GM18526 (cell line): ENCODE data around the gene GLIS1.

Experiments
- POLR2A ChIP-seq: IDR thresholded peaks from 3 replicates; pipeline ENCODE4 v1.6.1; 2011; ENCODE audit not compliant: insufficient read length; ENCODE audit errors: extremely low read depth

Gene GLIS1

DNA sequence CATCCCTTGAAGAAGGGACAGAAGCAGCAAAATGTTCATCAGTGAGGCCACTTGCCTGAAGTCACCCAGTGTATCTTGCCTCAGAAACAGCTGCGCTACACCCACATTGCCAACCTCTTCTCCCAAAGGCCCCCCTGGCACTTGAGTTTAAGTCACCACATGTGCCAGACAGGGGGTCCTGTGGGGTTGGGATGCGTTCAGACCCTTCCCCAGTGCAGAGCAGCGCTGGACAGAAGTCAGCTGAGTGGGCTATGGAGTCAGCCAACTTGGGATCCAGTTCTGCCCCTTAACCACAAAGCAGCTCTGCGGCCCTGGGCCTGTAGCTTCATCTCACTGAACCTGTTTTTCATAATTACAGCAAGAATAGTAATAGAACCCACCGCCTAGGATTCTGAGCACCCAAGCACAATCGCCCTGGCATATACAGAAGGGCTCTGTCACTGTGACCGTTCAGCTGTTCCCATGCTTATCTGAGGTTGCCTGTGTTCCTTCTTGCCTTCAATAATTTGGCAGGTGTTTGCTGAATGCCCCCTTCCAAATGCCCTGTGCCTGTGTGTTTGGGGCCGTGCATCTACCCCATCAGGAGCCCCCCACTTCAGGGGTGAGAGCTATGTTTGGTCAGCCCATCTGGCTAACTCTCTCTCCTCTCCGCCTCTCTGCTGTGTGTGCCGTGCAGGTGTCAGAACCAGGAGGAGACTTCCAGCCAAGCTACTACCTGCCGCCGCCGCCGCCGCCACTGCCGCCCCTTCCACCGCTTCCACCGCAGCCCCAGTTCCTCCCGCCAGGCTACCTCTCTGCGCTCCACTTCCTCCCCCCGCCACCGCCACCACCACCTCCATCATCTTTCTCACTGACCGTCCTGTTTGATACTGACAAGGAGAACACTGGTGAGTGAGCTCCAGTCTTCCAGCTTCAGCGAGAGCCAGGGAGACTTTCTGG lies 274.7 kb downstream of the GLIS1 start:
- TF ChIP-seq POLR2A, result no peak

GRCh38 chr1:53462769-53463501 lies 276.0 kb downstream of the GLIS1 start:
- no peak for TF ChIP-seq POLR2A

- no peak for TF ChIP-seq POLR2A
Measured at GRCh38 chr1:53462193-53462592, 276.8 kb downstream of the GLIS1 start.

DNA sequence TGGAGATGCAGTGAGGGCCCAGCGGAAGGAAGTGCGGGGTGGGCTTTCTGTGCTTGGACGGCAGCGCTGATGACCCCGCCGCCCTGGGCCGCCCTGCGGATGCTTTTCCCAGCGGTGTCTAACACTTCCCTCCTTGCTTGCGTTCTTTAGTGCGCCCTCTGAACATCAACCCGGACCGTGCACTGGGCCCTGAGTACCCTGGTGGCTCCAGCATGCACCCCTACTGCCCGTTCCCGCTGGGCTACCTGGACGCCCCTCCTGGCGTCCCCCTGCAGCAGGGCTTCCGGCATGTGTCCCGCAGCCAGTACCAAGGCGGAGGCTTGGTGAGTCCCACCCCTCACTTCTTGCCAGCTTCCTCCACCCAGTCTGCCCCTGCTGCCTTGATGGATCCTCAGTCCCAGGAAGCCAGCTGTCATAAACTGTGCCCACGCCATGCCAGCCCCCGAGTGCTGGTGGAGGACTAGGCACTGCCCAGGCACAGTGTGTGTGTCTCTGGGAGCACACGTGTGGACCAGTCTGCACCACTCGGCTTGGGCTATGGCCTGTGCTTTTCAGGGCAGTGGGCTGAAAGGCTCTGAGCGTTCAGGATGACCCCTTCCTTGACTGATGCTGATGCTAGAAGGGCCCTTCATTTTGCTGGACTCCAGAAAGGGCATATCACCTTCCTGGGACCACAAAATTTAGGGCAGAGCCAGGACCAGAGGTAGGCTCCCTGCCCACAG lies 277.5 kb downstream of the GLIS1 start:
- no peak for TF ChIP-seq POLR2A

DNA sequence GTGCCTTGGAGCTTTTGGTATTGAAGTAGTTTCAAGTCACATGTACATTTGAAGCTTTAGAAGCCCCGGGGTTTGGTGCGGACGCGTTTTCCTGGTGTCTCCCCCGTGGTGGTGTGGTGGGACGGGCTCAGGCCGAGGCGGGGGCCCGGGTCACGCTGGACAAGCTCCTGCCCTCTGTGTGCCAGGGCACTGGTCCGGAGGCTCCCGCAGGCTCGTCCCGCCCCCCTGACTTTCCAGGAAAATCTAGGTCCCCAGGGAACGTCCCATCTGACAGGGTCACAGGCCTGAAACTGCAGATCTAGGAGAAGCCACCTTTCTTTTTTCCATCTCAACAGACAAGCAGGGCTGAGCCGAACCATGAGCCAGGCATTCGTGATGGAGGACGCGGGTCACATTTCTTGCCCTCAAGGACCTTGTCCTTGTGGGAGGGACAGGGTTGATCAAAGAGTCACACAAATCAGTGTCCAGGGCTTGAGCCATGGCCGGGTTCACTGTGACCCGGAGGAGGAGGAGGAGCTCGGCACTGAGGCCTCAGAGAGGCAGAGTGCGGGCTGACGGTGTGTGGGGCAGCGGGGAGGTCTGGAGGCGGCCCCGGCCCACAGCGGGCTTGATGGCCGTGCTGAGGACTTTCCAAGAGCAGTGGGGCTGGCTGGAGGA lies 278.2 kb downstream of the GLIS1 start:
- no peak for TF ChIP-seq POLR2A

- TF ChIP-seq POLR2A, result no peak
Measured at GRCh38 chr1:53460211-53460634, 278.7 kb downstream of the GLIS1 start.

- no peak for TF ChIP-seq POLR2A
Measured at GRCh38 chr1:53459321-53460175, 279.4 kb downstream of the GLIS1 start, which contains the start of gene DMRTB1. TSS of gene DMRTB1 (plus strand) at chr1:53459399. CDS start at chr1:53459454, 55 bp downstream.

GRCh38 chr1:53458634-53459033 lies 280.3 kb downstream of the GLIS1 start:
- TF ChIP-seq POLR2A, result no peak
